GM19372 (cell line): Measurements from ENCODE around the gene PPP1R7.
"Not testable (repeated sequence)": the region's sequence is repeated elsewhere in the genome, so short reads cannot be mapped to it uniquely, and the experiment has no call there.

Experiments used
- ATAC-seq: cut with Tn5 transposase; IDR thresholded peaks from one replicate; pipeline ENCODE4 v1.9.1; 2021; ENCODE audit warnings: mild to moderate bottlenecking, low read depth, moderate library complexity; ENCODE audit not compliant: unreplicated experiment

PPP1R7 gene

GRCh38 chr2:241149925-241150659, at the start of gene PPP1R7:
Gene PPP1R7 (plus strand): TSS chr2:241150467. CDS start chr2:241150496, 29 bp downstream.
- ATAC-seq, result peak; percentile 67

- peak; percentile 89 for ATAC-seq
Measured at GRCh38 chr2:241102239-241102803, 47.9 kb upstream of the PPP1R7 start, which contains the start of gene MTERF4. Gene MTERF4 (minus strand): TSS chr2:241102287. CDS start chr2:241102273, 14 bp downstream.

GRCh38 chr2:241103176-241103595, 47.1 kb upstream of the PPP1R7 start:
- no peak for ATAC-seq

GRCh38 chr2:241104611-241105010, 45.7 kb upstream of the PPP1R7 start:
- ATAC-seq, result not testable (repeated sequence)

- ATAC-seq, result no peak
Measured at GRCh38 chr2:241105641-241106040, 44.6 kb upstream of the PPP1R7 start.

GRCh38 chr2:241107031-241107783, 43.1 kb upstream of the PPP1R7 start:
- ATAC-seq, result no peak

- ATAC-seq, result no peak
Measured at GRCh38 chr2:241108271-241109209, 41.7 kb upstream of the PPP1R7 start.

- ATAC-seq, result no peak
Measured at GRCh38 chr2:241109210-241110088, 40.8 kb upstream of the PPP1R7 start.

GRCh38 chr2:241110089-241110606, 40.1 kb upstream of the PPP1R7 start:
- no peak for ATAC-seq

GRCh38 chr2:241110607-241111439, 39.4 kb upstream of the PPP1R7 start:
- no peak for ATAC-seq

GRCh38 chr2:241111440-241111805, 38.8 kb upstream of the PPP1R7 start:
- ATAC-seq, result no peak

GRCh38 chr2:241112046-241112445, 38.2 kb upstream of the PPP1R7 start:
- ATAC-seq, result no peak

- ATAC-seq, result no peak
Measured at GRCh38 chr2:241112592-241112991, 37.7 kb upstream of the PPP1R7 start.

GRCh38 chr2:241114836-241115235, 35.4 kb upstream of the PPP1R7 start:
- no peak for ATAC-seq

- ATAC-seq, result no peak
Measured at GRCh38 chr2:241115361-241115760, 34.9 kb upstream of the PPP1R7 start.

GRCh38 chr2:241116606-241117560, 33.4 kb upstream of the PPP1R7 start:
- ATAC-seq, result no peak
